Measurements from ENCODE around the gene TCF3.

Gene TCF3

DNA sequence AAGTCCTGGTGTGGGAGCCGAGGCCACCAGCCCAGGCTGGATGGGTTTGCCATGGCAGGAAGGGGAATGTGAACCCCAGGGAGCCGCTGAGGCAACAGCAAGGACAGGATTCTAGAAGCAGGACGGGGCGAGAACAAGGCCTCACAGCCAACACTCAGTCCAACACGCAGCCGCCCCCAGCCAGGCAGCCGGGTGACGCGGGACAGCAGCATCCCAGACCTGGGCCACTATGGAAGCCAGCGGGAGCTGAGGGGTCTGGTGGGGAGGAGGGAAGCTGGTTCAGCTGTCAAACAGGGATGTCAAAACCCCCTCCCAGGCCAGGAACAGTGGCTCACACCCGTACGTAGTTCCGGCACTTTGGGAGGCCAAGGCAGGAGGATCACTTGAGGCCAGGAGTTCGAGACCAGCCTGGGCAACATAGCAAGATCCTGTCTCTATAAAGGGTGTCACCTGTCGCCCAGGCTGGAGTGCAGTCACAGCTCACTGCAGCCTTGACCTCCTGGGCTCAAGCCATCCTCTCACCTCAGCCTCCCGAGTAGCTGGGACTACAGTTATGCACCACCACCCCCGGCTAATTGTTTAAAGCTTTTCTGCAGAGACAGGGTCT, 91.1 kb downstream of the TCF3 start:
- Mint-ChIP-seq H3K4me3 (no peak overlapping the region), H3K27ac (no peak overlapping the region), H3K4me1 (no peaks in the 10 kb centered on the region), H3K36me3 (no peaks in the 10 kb centered on the region), H3K9me3 (no peaks in the 10 kb centered on the region), H3K27me3 (no peaks in the 10 kb centered on the region)

- H3K4me1 Mint-ChIP-seq: no peaks in the 10 kb centered on the region
- H3K9me3 Mint-ChIP-seq: no peaks in the 10 kb centered on the region
- no peak overlapping the region for H3K27ac Mint-ChIP-seq
- H3K4me3 Mint-ChIP-seq: no peak overlapping the region
- no peaks in the 10 kb centered on the region for H3K36me3 Mint-ChIP-seq
- no peaks in the 10 kb centered on the region for H3K27me3 Mint-ChIP-seq
Measured at GRCh38 chr19:1560286-1560882, 92.0 kb downstream of the TCF3 start.
